Measurements from ENCODE around the gene CHST3.
"Not testable (repeated sequence)": the region's sequence is repeated elsewhere in the genome, so short reads cannot be mapped to it uniquely, and the experiment has no call there.

Gene CHST3

DNA sequence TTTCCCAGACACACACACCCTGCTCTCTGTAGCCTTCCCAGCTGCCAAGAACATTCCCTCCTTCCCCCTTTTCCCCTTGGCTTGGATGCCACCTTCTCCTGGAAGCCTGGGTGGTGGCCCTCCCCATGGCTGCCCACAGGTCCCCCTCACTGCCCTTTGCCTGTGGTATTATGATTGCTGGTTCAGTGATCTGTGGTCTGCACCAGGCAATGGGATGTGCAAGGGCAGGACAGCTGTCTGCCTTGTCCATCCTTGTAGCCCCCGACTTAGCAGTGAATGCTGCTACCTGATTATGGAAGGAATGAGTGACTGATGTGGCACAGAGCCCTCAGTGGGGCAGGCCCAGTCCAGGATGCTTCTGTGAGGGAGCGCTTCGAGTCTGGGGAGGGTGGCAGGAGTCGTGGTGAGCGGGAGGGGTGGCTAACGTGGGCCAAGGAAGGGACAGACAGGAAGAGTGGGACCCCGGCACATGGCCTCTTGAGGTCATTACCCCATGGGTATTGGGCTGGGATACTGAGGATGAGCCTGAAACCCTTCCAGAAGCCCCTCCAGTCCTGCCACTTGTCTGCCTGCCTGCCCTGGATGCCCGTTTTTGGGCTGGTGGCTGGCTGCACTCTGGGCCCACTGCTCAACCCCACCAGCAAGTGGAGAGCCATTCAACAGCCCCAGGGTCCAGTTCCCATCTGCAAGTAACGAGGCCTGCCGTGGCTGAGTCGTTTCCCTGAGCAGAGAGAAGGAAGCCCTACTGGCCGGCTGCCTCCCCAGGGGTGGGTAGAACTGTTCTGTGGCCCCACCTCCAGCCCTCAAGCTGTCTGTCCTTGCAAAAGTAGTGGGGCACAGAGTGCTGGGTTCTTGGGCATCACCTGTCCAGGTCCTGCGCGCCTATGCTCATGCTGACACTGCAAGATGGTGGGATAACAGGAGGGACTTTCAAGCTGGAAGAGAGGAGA, 8.8 kb downstream of the CHST3 start:
- TF ChIP-seq, protein P1, sequence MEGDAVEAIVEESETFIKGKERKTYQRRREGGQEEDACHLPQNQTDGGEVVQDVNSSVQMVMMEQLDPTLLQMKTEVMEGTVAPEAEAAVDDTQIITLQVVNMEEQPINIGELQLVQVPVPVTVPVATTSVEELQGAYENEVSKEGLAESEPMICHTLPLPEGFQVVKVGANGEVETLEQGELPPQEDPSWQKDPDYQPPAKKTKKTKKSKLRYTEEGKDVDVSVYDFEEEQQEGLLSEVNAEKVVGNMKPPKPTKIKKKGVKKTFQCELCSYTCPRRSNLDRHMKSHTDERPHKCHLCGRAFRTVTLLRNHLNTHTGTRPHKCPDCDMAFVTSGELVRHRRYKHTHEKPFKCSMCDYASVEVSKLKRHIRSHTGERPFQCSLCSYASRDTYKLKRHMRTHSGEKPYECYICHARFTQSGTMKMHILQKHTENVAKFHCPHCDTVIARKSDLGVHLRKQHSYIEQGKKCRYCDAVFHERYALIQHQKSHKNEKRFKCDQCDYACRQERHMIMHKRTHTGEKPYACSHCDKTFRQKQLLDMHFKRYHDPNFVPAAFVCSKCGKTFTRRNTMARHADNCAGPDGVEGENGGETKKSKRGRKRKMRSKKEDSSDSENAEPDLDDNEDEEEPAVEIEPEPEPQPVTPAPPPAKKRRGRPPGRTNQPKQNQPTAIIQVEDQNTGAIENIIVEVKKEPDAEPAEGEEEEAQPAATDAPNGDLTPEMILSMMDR (IDR thresholded peaks at IDR 0.05; ENCODE audit: borderline replicate concordance, control extremely low read depth, extremely low read depth, insufficient read depth, missing control alignments), result no peak

DNA sequence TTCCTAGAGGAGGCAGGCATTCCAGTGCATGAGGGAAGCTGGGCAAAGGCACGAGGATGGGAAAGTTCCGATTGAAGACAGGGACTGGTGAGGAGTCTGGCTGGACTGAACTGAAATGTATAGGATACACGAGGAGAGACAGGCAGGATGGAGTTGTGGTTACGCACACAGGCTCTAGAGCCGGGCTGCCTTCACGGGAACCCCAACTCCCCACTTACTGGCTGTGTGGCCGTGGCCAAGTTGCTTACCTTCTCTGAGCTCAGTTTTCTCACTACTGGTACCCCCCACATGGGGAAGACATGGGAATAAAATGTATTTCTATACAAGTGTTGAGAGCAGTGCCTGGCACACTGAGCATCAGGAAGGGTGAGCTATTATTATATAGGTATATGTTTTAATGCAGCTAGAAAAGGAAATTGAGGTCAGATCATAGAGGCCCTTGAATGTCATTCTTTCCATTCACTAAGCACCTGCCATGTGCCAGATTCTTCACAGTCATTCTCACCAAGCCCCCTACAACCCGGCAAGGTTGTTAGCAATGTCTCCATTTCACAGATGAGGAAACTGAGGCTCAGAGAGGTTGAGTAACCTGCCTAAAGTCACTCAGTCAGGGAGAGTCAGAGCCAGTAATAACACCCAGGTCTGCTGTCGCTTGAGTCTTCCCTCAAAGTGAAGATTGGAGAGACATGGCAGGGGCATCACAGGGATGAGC, 9.7 kb downstream of the CHST3 start:
- TF ChIP-seq, protein P1 (IDR thresholded peaks at IDR 0.05; ENCODE audit: borderline replicate concordance, control extremely low read depth, extremely low read depth, insufficient read depth, missing control alignments), result no peak
- in situ Hi-C loops (cut with MboI; ENCODE audit: low sequenced_read_pairs, unreplicated experiment), result no loop called here
- DNase-seq (ENCODE audit: low spot score), result no peak

More for the DNA sequence above, 8.8 kb downstream of the CHST3 start:
- in situ Hi-C loops (cut with MboI; ENCODE audit: low sequenced_read_pairs, unreplicated experiment), result no loop called here
- DNase-seq (ENCODE audit: low spot score), result peak; percentile 22

DNA sequence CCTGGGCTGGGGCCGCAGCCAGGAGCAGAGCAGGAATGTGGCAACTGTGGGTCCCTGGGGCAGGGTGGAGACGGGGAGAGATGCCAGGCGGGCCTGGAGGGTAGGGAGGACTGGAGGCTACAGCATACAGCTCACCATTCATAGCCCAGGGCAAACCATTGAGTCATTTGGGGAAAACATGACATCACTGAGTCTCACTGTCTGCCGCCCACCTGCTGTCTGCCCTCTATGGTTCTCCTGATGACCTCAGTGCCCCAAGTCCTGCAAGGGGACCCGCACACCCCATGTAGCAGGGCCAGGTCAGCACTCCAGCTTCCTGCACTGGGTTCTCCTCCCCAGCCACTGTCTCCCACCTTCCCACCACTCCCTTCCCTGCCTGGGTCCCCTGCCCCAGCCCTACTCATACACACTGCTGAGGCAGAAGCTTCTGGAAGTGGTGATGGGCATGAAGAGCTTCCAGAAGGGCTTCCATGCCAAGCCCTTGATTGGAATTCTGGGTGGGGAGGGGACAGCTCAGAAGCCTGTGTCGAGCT, 10.4 kb downstream of the CHST3 start:
- in situ Hi-C loops (cut with MboI; ENCODE audit: low sequenced_read_pairs, unreplicated experiment), result no loop called here
- TF ChIP-seq, protein P1 (IDR thresholded peaks at IDR 0.05; ENCODE audit: borderline replicate concordance, control extremely low read depth, extremely low read depth, insufficient read depth, missing control alignments), result no peak
- peak; percentile 84 for DNase-seq (ENCODE audit: low spot score)

DNA sequence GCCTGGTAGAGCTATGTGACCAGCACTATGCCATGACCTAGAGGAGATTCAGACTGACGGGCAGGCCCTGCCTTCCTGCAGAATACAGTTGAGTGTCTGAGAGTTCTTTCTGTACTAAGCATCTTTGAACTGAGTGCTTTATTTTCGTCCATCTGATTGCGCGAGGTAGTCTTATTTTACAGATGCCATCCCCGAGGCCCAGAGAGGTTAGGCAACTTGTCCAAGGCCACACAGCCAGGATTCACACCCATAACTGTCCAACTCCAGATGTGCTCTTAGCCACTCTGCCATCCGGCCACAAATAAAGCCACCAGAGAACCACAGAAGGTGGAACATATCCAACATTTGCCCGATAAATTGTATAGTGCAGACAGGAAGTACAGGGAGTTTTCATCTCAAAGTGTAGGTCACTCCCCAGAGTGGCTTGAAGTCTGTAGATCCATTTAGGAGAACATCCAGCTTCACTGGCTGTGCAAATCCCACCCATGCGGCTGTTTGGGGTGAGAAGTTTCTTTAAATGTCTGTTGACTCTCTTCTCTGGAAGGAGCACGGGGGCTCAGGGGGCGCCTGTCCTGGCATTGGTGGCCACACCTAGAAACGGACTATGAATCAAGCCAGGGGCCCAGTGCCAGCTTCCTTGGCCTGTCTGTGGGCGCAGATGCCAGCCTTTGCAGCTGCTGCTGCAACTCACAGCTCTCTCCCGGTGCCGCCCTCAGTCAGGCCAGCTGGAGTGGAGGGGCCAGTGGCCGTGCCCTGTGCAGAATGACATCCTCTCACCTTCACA, 11.1 kb downstream of the CHST3 start:
- TF ChIP-seq, protein P1 (IDR thresholded peaks at IDR 0.05; ENCODE audit: borderline replicate concordance, control extremely low read depth, extremely low read depth, insufficient read depth, missing control alignments), result no peak
- peak; percentile 16 for DNase-seq (ENCODE audit: low spot score)
- in situ Hi-C loops (cut with MboI; ENCODE audit: low sequenced_read_pairs, unreplicated experiment), result no loop called here

DNA sequence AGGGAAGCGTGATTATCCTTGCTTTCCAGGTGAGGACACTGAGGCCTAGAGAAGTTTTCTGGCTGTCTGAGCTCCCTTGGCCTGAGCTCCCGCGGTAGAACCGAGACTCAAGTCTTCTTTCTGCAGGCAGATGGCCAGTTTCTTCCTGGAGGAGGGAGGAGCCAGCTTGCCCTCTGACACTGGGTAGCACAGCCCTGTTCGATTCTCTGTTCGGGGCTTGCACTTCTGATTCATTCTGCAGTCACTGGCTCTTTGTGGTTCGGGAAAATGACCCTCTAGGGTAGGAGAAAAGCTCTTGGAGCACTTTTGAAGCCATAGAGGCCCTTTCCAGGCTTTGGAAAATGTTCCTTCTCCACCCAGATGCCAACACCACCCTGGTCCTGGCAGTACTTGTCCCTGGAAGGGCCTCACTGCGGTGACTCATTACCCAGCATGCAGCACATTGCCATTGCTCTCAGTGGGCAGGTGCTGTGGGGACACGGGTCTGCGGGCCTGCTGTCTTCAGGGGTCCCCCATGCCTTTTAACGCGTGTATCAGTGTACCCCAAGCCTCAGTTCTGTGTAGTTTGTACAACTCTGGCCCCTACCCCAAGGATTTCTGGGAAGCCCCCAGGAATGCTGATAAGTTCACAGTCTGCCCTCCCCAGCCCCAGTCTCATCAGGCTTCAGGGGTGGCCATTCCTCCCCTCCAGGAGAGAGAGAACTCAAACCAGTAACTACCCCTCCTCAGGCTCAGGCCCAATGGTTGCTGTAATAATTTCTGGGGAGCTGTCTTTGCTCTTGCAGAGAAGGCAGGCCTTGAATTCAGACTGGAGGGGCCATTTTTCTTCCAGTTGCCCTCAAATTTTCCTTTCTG, 11.9 kb downstream of the CHST3 start:
- TF ChIP-seq, protein P1 (IDR thresholded peaks at IDR 0.05; ENCODE audit: borderline replicate concordance, control extremely low read depth, extremely low read depth, insufficient read depth, missing control alignments), result no peak
- in situ Hi-C loops (cut with MboI; ENCODE audit: low sequenced_read_pairs, unreplicated experiment), result no loop called here
- peak; percentile 15 for DNase-seq (ENCODE audit: low spot score)

DNA sequence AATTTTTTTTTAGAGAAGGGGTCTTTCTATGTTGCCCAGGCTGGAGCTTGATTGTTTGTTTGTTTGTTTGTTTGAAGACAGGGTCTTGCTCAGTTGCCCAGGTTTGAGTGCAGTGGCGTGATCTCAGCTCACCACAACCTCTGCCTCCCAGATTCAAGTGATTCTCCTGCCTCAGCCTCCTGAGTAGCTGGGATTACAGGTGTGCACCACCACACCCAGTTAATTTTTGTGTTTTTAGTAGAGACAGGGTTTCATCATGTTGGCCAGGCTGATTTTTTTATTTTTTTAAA, 13.4 kb downstream of the CHST3 start:
- in situ Hi-C loops (cut with MboI; ENCODE audit: low sequenced_read_pairs, unreplicated experiment); DNase-seq (ENCODE audit: low spot score): not testable (repeated sequence)

All from GM13976 (cell line).